H9 (cell line): Measurements from ENCODE around the gene NEU3. TPM values are rescaled to one million over a fixed set of nuclear protein-coding genes. Genes with fewer than 3 reads are reported as not detected.

Source experiments
- DNase-seq: peaks from one replicate; pipeline ENCODE4 v3.0.0-alpha.2; 2017
- H2AFZ ChIP-seq: one replicate; pipeline ENCODE4 v1.6.1; 2013; ENCODE audit warnings: mild to moderate bottlenecking, low read length, control low read depth, moderate library complexity
- H2AK5ac ChIP-seq: 2 replicates; pipeline ENCODE4 v1.6.1; 2013; ENCODE audit warnings: low read length, control low read depth, mixed read lengths; ENCODE audit not compliant: insufficient read length
- H2BK120ac ChIP-seq: one replicate; pipeline ENCODE4 v1.6.1; 2013; ENCODE audit warnings: low read depth, mild to moderate bottlenecking, low read length, control low read depth, inconsistent platforms; ENCODE audit not compliant: poor library complexity, severe bottlenecking
- H2BK12ac ChIP-seq: 2 replicates; pipeline ENCODE4 v1.6.1; 2013; ENCODE audit warnings: low read length, control low read depth, mixed read lengths, low read depth; ENCODE audit not compliant: insufficient read length
- H2BK15ac ChIP-seq: 2 replicates; pipeline ENCODE4 v1.6.1; 2013; ENCODE audit warnings: low read depth, low read length, control low read depth
- H2BK20ac ChIP-seq: one replicate; pipeline ENCODE4 v1.6.1; 2013; ENCODE audit warnings: low read depth, mild to moderate bottlenecking, low read length, control low read depth, inconsistent platforms; ENCODE audit not compliant: poor library complexity, severe bottlenecking
- H2BK5ac ChIP-seq: 2 replicates; pipeline ENCODE4 v1.6.1; 2013; ENCODE audit warnings: low read length, control low read depth, mixed read lengths; ENCODE audit not compliant: insufficient read length
- H3K14ac ChIP-seq: 2 replicates; pipeline ENCODE4 v1.6.1; 2013; ENCODE audit warnings: low read length, control low read depth; ENCODE audit not compliant: insufficient read depth
- H3K18ac ChIP-seq: 2 replicates; pipeline ENCODE4 v1.6.1; 2013; ENCODE audit warnings: low read depth, mild to moderate bottlenecking, mixed read lengths, low read length, control low read depth; ENCODE audit not compliant: insufficient read length
- H3K23ac ChIP-seq: 2 replicates; pipeline ENCODE4 v1.6.1; 2013; ENCODE audit warnings: low read length, control low read depth, mixed read lengths, low read depth; ENCODE audit not compliant: insufficient read length
- H3K23me2 ChIP-seq: 2 replicates; pipeline ENCODE4 v1.6.1; 2013; ENCODE audit warnings: low read depth, mild to moderate bottlenecking, mixed read lengths, low read length, control low read depth; ENCODE audit not compliant: insufficient read length, poor library complexity, severe bottlenecking
- H3K27ac ChIP-seq: 2 replicates; pipeline ENCODE4 v1.5.1; 2013; ENCODE audit warnings: low read length, control low read depth, mixed read lengths, low read depth; ENCODE audit not compliant: insufficient read length
- H3K27me3 ChIP-seq: 2 replicates; pipeline ENCODE4 v1.6.1; 2013; ENCODE audit warnings: low read length, control low read depth, inconsistent platforms; ENCODE audit not compliant: insufficient read depth
- H3K4ac ChIP-seq: 2 replicates; pipeline ENCODE4 v1.6.1; 2013; ENCODE audit warnings: low read depth, mild to moderate bottlenecking, control low read depth, inconsistent platforms, low read length, moderate library complexity
- H3K4me1 ChIP-seq: 2 replicates; pipeline ENCODE4 v1.6.1; 2013; ENCODE audit warnings: low read length, control low read depth, inconsistent platforms; ENCODE audit not compliant: insufficient read depth
- H3K4me2 ChIP-seq: 2 replicates; pipeline ENCODE4 v1.6.1; 2013; ENCODE audit warnings: low read length, control low read depth, mixed read lengths; ENCODE audit not compliant: insufficient read length, insufficient read depth
- H3K56ac ChIP-seq: 2 replicates; pipeline ENCODE4 v1.6.1; 2013; ENCODE audit warnings: low read depth, mild to moderate bottlenecking, mixed read lengths, low read length, control low read depth; ENCODE audit not compliant: insufficient read length
- H3K79me1 ChIP-seq: 2 replicates; pipeline ENCODE4 v1.6.1; 2013; ENCODE audit warnings: low read depth, mild to moderate bottlenecking, moderate library complexity, low read length, control low read depth, inconsistent platforms; ENCODE audit not compliant: insufficient read depth, poor library complexity, severe bottlenecking
- H3K79me2 ChIP-seq: 2 replicates; pipeline ENCODE4 v1.6.1; 2013; ENCODE audit warnings: low read length, control low read depth, inconsistent platforms; ENCODE audit not compliant: insufficient read depth
- H3K9ac ChIP-seq: 2 replicates; pipeline ENCODE4 v1.6.1; 2013; ENCODE audit warnings: low read length, control low read depth, mixed read lengths; ENCODE audit not compliant: insufficient read length; ENCODE audit errors: extremely low read depth
- H3K9me3 ChIP-seq: one replicate; pipeline ENCODE4 v1.6.1; 2013; ENCODE audit warnings: low read depth, low read length, inconsistent platforms; ENCODE audit not compliant: control insufficient read depth
- H3T11ph ChIP-seq: one replicate; pipeline ENCODE4 v1.6.1; 2013; ENCODE audit warnings: mild to moderate bottlenecking, low read length, control low read depth, inconsistent platforms
- H4K20me1 ChIP-seq: one replicate; pipeline ENCODE4 v1.6.1; 2013; ENCODE audit not compliant: control insufficient read depth, insufficient read length, insufficient read depth
- H4K5ac ChIP-seq: 2 replicates; pipeline ENCODE4 v1.6.1; 2013; ENCODE audit warnings: low read depth, mild to moderate bottlenecking, mixed read lengths, low read length, control low read depth; ENCODE audit not compliant: insufficient read length
- H4K8ac ChIP-seq: replicated peaks from 2 replicates; pipeline ENCODE4 v1.6.1; 2013; ENCODE audit warnings: low read length, control low read depth, mixed read lengths, low read depth; ENCODE audit not compliant: insufficient read length
- H4K91ac ChIP-seq: 2 replicates; pipeline ENCODE4 v1.6.1; 2013; ENCODE audit warnings: low read depth, mild to moderate bottlenecking, moderate library complexity, mixed read lengths, low read length, control low read depth; ENCODE audit not compliant: insufficient read length
- H3K27ac Mint-ChIP-seq, 3 experiments: 2 replicates in 2 of 3; 3 replicates in 1 of 3; pipeline ENCODE4 v1.8.0; 2020 to 2021; ENCODE audit warnings: mixed read lengths in 3 of 3, mild to moderate bottlenecking in 1 of 3, moderate library complexity in 1 of 3
- H3K27me3 Mint-ChIP-seq: 2 replicates; pipeline ENCODE4 v1.8.0; 2021; ENCODE audit warnings: low read depth, mild to moderate bottlenecking, moderate library complexity, mixed read lengths
- H3K36me3 Mint-ChIP-seq, 3 experiments: 2 replicates in 2 of 3; 3 replicates in 1 of 3; pipeline ENCODE4 v1.8.0; 2020 to 2021; ENCODE audit warnings: low read depth in 3 of 3, mixed read lengths in 3 of 3; ENCODE audit not compliant: insufficient read depth in 1 of 3
- H3K4me1 Mint-ChIP-seq, 2 experiments: 2 replicates each; pipeline ENCODE4 v1.8.0; 2020; ENCODE audit warnings: mixed read lengths in 2 of 2
- H3K4me3 Mint-ChIP-seq, 2 experiments: 2 replicates in 1 of 2; 3 replicates in 1 of 2; pipeline ENCODE4 v1.8.0; 2020 to 2021; ENCODE audit warnings: mild to moderate bottlenecking in 2 of 2, mixed read lengths in 2 of 2, moderate library complexity in 1 of 2
- H3K9me3 Mint-ChIP-seq, 2 experiments: 2 replicates in 1 of 2; 3 replicates in 1 of 2; pipeline ENCODE4 v1.8.0; 2020; ENCODE audit warnings: mild to moderate bottlenecking in 2 of 2, mixed read lengths in 2 of 2, moderate library complexity in 1 of 2
- CTCF ChIP-seq: fragments of 200-600 bp; sonication (generic); conservative IDR thresholded peaks from 3 replicates; pipeline ENCODE4 v1.8.0; 2021; ENCODE audit warnings: antibody characterized with exemption, mild to moderate bottlenecking
- WGBS: extraction: QIAGEN DNeasy Blood & Tissue Kit; methylation state at CpG from one replicate; pipeline ENCODE4 v1.1.7; 2013; ENCODE audit warnings: missing lambda C conversion rate, low lambda C conversion rate, mixed read lengths; ENCODE audit not compliant: insufficient read length; ENCODE audit errors: extremely low coverage; 5-methylcytosine and 5-hydroxymethylcytosine counted together
- total RNA-seq: library from RNA; stranded (reverse); gene quantifications from 2 replicates; pipeline ENCODE4 v1.2.1, GENCODE V29; 2021

The NEU3 gene
- total RNA-seq, 1 experiment from 2014 or later, result 15.9 TPM

- Histone ChIP-seq H3K4me1 (no peaks in the 10 kb centered on the region), H3K23me2 (peaks cover 5% of the 10 kb centered on the region), H3K79me2 (peaks cover 21% of the 10 kb centered on the region), H3K4ac (no peak overlapping the region), H2AK5ac (no peak overlapping the region), H3K4me2 (peak overlapping the region; percentile 94), H3K14ac (no peak overlapping the region), H3K27me3 (no peaks in the 10 kb centered on the region), H3T11ph (no peak overlapping the region), H3K9me3 (no peaks in the 10 kb centered on the region), H4K5ac (no peak overlapping the region), H3K23ac (no peak overlapping the region), H3K9ac (peak overlapping the region; percentile 89), H3K18ac (no peak overlapping the region), H2BK20ac (no peak overlapping the region), H3K79me1 (peaks cover 8% of the 10 kb centered on the region), H2BK12ac (no peak overlapping the region), H2BK5ac (no peak overlapping the region), H4K91ac (no peak overlapping the region), H2AFZ (no peak overlapping the region), H4K8ac (no peak overlapping the region), H4K20me1 (no peaks in the 10 kb centered on the region), H2BK15ac (no peak overlapping the region), H3K56ac (no peak overlapping the region), H2BK120ac (no peak overlapping the region), H3K27ac (no peak overlapping the region)
- peaks cover 15 to 16% of the 10 kb centered on the region in 2 experiments for H3K4me1 Mint-ChIP-seq
- peak overlapping the region; percentile 96 to 98 for H3K4me3 Mint-ChIP-seq
- WGBS, result no CpG with 5 or more reads among the region's 2 CpGs
- peak overlapping the region in 1 of 3 experiments; percentile 99; a peak in 2 of 7 replicates for H3K27ac Mint-ChIP-seq
- no peak for TF ChIP-seq CTCF
- no peaks in the 10 kb centered on the region for H3K27me3 Mint-ChIP-seq
- DNase-seq, result no peak
- H3K9me3 Mint-ChIP-seq, result no peaks in the 10 kb centered on the region; a peak in 1 of 5 replicates
- peaks cover 0 to 13% (median 6%) of the 10 kb centered on the region in 3 experiments; a peak in 5 of 7 replicates for H3K36me3 Mint-ChIP-seq
These were observed 38.3 kb upstream of the NEU3 start for GRCh38 chr11:74950374-74950969.
